PFSK-1 (cell line): ENCODE results near the gene CARMIL1.

ENCODE experiments used
- FOXP2 ChIP-seq: optimal IDR thresholded peaks from 2 replicates; pipeline ENCODE3; 2011; ENCODE audit warnings: borderline replicate concordance, control low read depth, inconsistent platforms; ENCODE audit not compliant: insufficient read depth; ENCODE audit errors: extremely low read length, extremely low read depth
- POLR2AphosphoS5 ChIP-seq: IDR thresholded peaks from 2 replicates; pipeline ENCODE4 v1.6.1; 2012; ENCODE audit warnings: low read depth, mild to moderate bottlenecking, control low read depth, low read length, moderate library complexity
- SIN3A ChIP-seq: IDR thresholded peaks from 2 replicates; pipeline ENCODE4 v1.6.1; 2012; ENCODE audit warnings: mild to moderate bottlenecking, low read length, moderate library complexity, borderline replicate concordance; ENCODE audit not compliant: insufficient read depth
- TAF1 ChIP-seq: IDR thresholded peaks from 2 replicates; pipeline ENCODE4 v1.6.1; 2012; ENCODE audit warnings: low read length, control low read depth, borderline replicate concordance; ENCODE audit not compliant: insufficient read depth
- TF ChIP-seq, protein P1 (sequence below), 2 experiments: IDR thresholded peaks; 2 replicates each; pipeline versions ENCODE4 v1.6.1 to v1.8.0; 2011 to 2012; ENCODE audit warnings: low read depth in 2 of 2, low read length in 2 of 2, control low read depth in 1 of 2, inconsistent platforms in 1 of 2, mild to moderate bottlenecking in 1 of 2, moderate library complexity in 1 of 2; ENCODE audit not compliant: insufficient read depth in 1 of 2

The CARMIL1 gene

DNA sequence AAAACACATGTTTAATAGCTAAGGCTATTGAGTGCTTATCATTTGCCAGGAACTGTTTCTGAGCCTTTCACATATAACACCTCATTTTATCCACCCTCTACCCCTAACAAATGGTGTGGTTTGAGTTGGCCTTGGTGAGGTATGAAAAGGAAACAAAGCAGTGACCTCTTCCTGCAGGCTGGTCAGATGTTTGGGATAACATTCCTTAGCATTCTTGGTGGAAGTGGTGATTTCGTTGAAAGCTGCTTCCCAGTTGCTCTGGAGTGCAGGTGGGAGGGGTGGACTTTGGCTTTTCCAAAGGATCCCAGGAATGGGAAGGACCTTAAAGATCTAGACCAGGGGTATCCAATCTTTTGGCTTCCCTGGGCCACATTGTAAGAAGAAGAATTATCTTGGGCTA, 41.3 kb downstream of the CARMIL1 start:
- TF ChIP-seq, protein P1, sequence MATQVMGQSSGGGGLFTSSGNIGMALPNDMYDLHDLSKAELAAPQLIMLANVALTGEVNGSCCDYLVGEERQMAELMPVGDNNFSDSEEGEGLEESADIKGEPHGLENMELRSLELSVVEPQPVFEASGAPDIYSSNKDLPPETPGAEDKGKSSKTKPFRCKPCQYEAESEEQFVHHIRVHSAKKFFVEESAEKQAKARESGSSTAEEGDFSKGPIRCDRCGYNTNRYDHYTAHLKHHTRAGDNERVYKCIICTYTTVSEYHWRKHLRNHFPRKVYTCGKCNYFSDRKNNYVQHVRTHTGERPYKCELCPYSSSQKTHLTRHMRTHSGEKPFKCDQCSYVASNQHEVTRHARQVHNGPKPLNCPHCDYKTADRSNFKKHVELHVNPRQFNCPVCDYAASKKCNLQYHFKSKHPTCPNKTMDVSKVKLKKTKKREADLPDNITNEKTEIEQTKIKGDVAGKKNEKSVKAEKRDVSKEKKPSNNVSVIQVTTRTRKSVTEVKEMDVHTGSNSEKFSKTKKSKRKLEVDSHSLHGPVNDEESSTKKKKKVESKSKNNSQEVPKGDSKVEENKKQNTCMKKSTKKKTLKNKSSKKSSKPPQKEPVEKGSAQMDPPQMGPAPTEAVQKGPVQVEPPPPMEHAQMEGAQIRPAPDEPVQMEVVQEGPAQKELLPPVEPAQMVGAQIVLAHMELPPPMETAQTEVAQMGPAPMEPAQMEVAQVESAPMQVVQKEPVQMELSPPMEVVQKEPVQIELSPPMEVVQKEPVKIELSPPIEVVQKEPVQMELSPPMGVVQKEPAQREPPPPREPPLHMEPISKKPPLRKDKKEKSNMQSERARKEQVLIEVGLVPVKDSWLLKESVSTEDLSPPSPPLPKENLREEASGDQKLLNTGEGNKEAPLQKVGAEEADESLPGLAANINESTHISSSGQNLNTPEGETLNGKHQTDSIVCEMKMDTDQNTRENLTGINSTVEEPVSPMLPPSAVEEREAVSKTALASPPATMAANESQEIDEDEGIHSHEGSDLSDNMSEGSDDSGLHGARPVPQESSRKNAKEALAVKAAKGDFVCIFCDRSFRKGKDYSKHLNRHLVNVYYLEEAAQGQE (IDR thresholded peaks at IDR 0.05; ENCODE audit: insufficient read depth in 1 of 2, low read depth in 2 of 2, low read length in 2 of 2): no peak
- no peak for TF ChIP-seq POLR2AphosphoS5
- TF ChIP-seq SIN3A: no peak
- TF ChIP-seq FOXP2: no peak
- TF ChIP-seq TAF1: no peak

DNA sequence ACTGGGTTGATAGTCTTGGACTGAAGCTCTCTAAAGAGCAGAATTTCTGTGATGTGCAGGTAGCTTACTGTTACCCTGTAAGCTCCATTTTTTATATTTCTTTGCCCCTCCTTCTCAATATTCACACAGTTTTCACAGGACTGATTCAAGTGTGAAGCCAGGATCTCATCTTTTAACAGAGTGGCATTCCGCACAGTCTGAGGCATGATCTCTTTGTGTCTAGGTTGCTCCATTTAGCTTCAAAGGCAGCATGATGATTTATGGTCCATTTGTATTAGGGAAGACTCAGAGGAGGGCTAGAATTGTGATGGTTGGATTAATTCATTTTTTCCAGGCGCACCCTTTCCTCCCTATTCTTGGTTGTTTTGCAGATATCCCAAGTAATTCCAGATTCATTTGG, 43.5 kb downstream of the CARMIL1 start:
- TF ChIP-seq FOXP2 (no peak), POLR2AphosphoS5 (no peak), TAF1 (no peak), SIN3A (no peak)
- TF ChIP-seq, protein P1 (IDR thresholded peaks at IDR 0.05; ENCODE audit: insufficient read depth in 1 of 2, low read depth in 2 of 2, low read length in 2 of 2): no peak

DNA sequence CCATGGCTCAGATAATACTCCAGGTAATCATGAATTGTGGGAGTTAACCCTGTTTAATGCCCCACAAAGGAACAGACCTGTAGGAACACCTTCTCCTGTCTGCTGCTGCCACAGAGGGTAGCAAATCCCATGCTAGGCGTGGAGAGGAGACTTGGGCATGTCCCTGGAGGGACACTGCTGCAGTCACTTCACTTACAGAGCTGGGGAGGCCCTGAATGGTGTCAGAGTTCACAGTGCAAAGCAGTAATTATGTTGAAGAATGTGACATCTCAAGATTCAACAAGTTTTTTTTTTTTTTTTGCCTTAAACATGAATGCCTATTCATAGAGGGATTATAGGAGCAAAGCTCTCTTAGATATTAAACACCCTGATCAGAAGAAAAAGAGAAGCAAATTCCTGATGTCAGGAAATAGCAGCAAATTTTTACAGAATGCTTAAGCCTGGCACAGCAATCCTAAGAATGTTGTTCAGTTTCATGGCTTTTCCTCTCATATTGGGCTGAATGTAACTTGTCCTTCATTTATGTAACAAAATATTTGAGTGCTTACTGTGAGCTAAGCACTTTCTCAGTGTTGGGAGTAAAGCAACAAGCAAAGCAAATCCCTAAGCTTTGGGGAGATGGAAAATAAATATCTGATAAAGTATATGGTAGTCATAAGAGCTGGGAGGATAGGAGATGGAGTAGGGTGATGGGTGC, 45.0 kb downstream of the CARMIL1 start:
- TF ChIP-seq TAF1 (no peak), FOXP2 (no peak), SIN3A (no peak)
- TF ChIP-seq, protein P1 (IDR thresholded peaks at IDR 0.05; ENCODE audit: insufficient read depth in 1 of 2, low read depth in 2 of 2, low read length in 2 of 2): no peak

DNA sequence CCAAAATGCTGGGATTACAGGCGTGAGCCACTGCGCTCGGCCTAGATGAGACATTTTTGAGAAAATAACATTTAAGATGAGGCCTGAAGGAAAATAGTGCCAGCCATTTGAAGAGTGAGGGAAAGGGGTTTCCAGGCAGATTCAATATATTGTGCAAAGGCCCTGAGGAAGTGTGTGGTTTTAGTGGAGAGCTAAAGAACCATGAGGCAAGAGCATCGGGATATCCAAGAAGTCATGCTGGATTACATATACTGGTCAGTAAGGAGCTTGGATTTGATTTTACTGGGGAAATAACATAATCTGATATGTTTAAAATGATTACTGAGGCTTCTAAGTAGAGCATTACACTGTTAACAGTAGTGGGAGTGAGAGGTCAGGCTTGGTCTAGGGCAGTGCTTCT, 47.0 kb downstream of the CARMIL1 start:
- TF ChIP-seq FOXP2 (no peak), SIN3A (no peak), TAF1 (no peak), POLR2AphosphoS5 (no peak)
- TF ChIP-seq, protein P1 (IDR thresholded peaks at IDR 0.05; ENCODE audit: insufficient read depth in 1 of 2, low read depth in 2 of 2, low read length in 2 of 2): no peak

DNA sequence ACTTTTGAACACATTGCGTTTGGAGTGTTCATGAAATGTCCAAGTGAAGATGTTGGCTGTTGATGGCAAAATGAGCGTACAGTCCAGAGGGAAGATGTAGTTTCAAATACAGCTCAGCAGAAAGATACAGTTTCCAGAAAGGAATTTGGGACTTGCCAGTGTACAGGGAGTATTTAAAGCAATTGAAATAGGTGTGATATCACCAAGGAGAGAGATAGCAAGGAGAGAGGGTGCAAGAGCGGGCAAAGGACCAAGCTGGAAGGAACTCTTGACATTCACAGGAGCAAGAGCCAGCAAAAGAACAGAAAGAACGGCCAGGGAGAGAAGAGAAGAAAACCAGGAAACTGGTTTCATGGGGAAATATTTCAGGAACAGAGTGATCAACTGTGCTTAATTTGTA, 47.8 kb downstream of the CARMIL1 start:
- no peak for TF ChIP-seq TAF1
- TF ChIP-seq SIN3A: no peak
- no peak for TF ChIP-seq FOXP2
- no peak for TF ChIP-seq POLR2AphosphoS5
- TF ChIP-seq, protein P1 (IDR thresholded peaks at IDR 0.05; ENCODE audit: insufficient read depth in 1 of 2, low read depth in 2 of 2, low read length in 2 of 2): no peak
